Adrenal gland (tissue), 5 donors: ENCODE measurements around the gene IL11.

ENCODE experiments used
- POLR2A ChIP-seq, 2 donors: fragments of 450-650 bp; IDR thresholded peaks; one replicate each; pipeline ENCODE4 v1.6.1; 2017; ENCODE audit warnings: antibody characterized with exemption in 2 of 2, mild to moderate bottlenecking in 2 of 2, moderate library complexity in 1 of 2
- TF ChIP-seq, protein P1 (sequence below), 6 experiments: fragments of 450-650 bp in 4 of 6; fragments of 200-600 bp in 2 of 6; sonication (generic) in 1 of 6; IDR thresholded peaks; 1 replicate in 5 of 6; 2 replicates in 1 of 6; pipeline versions ENCODE4 v1.5.1 to v1.8.0; 2016 to 2021; ENCODE audit warnings: antibody characterized with exemption in 6 of 6, mild to moderate bottlenecking in 2 of 6, moderate library complexity in 1 of 6
- donor health status: DM: no; HTN: no; CAD: no.

DNA sequence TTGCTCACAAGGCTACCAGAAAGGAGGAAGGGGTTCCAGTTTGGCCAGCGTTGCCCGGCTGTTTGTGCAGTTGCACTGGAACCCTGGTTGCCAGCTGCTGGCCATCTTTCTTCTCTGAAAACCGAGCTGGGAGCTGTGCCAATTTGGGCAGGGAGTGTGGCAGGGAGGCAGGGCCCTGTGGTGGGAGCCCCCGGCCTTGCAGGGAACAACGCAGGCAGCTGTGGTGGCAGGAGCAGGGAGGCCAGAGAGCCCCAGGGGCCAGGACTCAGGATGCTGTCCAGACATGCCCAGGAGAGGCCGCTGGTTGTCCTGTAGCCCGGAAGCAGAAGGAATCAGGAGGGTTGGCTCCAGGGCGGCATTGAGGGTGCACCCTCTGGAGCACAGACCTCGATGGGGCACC is 25.8 kb downstream of the IL11 start:
- TF ChIP-seq POLR2A (IDR thresholded peaks at IDR 0.05), result no peak
- TF ChIP-seq, protein P1, sequence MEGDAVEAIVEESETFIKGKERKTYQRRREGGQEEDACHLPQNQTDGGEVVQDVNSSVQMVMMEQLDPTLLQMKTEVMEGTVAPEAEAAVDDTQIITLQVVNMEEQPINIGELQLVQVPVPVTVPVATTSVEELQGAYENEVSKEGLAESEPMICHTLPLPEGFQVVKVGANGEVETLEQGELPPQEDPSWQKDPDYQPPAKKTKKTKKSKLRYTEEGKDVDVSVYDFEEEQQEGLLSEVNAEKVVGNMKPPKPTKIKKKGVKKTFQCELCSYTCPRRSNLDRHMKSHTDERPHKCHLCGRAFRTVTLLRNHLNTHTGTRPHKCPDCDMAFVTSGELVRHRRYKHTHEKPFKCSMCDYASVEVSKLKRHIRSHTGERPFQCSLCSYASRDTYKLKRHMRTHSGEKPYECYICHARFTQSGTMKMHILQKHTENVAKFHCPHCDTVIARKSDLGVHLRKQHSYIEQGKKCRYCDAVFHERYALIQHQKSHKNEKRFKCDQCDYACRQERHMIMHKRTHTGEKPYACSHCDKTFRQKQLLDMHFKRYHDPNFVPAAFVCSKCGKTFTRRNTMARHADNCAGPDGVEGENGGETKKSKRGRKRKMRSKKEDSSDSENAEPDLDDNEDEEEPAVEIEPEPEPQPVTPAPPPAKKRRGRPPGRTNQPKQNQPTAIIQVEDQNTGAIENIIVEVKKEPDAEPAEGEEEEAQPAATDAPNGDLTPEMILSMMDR (IDR thresholded peaks at IDR 0.05), result no peak
